SK-N-SH treated with all-trans-retinoic acid at 6 μM for 48 hours (cell line): ENCODE results near the gene SSR4.

Experiments
- ATAC-seq: fragments of 200-7000 bp; cut with Tn5 transposase; 3 replicates; pipeline ENCODE4 v1.9.1; 2020; ENCODE audit warnings: mild to moderate bottlenecking, moderate library complexity
- ARNTL ChIP-seq: fragments of 450-650 bp; formaldehyde crosslinking; IDR thresholded peaks from 2 replicates; pipeline ENCODE4 v1.5.0; 2020; ENCODE audit warnings: low read depth, mild to moderate bottlenecking, moderate library complexity, borderline replicate concordance
- ESRRG ChIP-seq: fragments of 250-450 bp; sonication (Bioruptor Pico); IDR thresholded peaks from 2 replicates; pipeline ENCODE4 v1.6.1; 2021; ENCODE audit warnings: mild to moderate bottlenecking
- ISL1 ChIP-seq: fragments of 250-450 bp; sonication (Bioruptor Pico); IDR thresholded peaks from 2 replicates; pipeline ENCODE4 v2.1.2; 2022; ENCODE audit warnings: mild to moderate bottlenecking, moderate library complexity
- OSR1 ChIP-seq: fragments of 250-450 bp; sonication (Bioruptor Pico); IDR thresholded peaks from 2 replicates; pipeline ENCODE4 v1.8.0; 2022; ENCODE audit warnings: moderate library complexity, mild to moderate bottlenecking, inconsistent platforms
- PPARA ChIP-seq: fragments of 250-450 bp; sonication (Bioruptor Pico); IDR thresholded peaks from 2 replicates; pipeline ENCODE4 v1.5.0; 2020; ENCODE audit warnings: mild to moderate bottlenecking, borderline replicate concordance
- RARB ChIP-seq: fragments of 250-450 bp; sonication (Bioruptor Pico); IDR thresholded peaks from 2 replicates; pipeline ENCODE4 v1.8.0; 2021; ENCODE audit warnings: mild to moderate bottlenecking, moderate library complexity
- TCF4 ChIP-seq: fragments of 250-450 bp; sonication (Bioruptor Pico); IDR thresholded peaks from 2 replicates; pipeline ENCODE4 v1.8.0; 2021; ENCODE audit warnings: mild to moderate bottlenecking, moderate library complexity, borderline replicate concordance
- TOX ChIP-seq: fragments of 250-450 bp; sonication (Bioruptor Pico); IDR thresholded peaks from 2 replicates; pipeline ENCODE4 v1.8.0; 2021; ENCODE audit warnings: mild to moderate bottlenecking, moderate library complexity, borderline replicate concordance
- ZC3H10 ChIP-seq: fragments of 250-450 bp; sonication (Bioruptor Pico); IDR thresholded peaks from 2 replicates; pipeline ENCODE4 v1.5.1; 2021; ENCODE audit warnings: mild to moderate bottlenecking, moderate library complexity
- ZFP3 ChIP-seq: fragments of 250-450 bp; sonication (Bioruptor Pico); IDR thresholded peaks from 2 replicates; pipeline ENCODE4 v1.5.0; 2020; ENCODE audit warnings: mild to moderate bottlenecking, moderate library complexity
- ZFP30 ChIP-seq: fragments of 450-650 bp; formaldehyde crosslinking; IDR thresholded peaks from 2 replicates; pipeline ENCODE4 v1.5.0; 2022; ENCODE audit warnings: mild to moderate bottlenecking, moderate library complexity
- ZNF70 ChIP-seq: fragments of 450-650 bp; formaldehyde crosslinking; IDR thresholded peaks from 2 replicates; pipeline ENCODE4 v1.5.0; 2020; ENCODE audit warnings: mild to moderate bottlenecking, moderate library complexity
- ZNF8 ChIP-seq: fragments of 450-650 bp; formaldehyde crosslinking; IDR thresholded peaks from 2 replicates; pipeline ENCODE4 v1.5.0; 2020; ENCODE audit warnings: mild to moderate bottlenecking, moderate library complexity
- TF ChIP-seq, protein P1 (sequence below): fragments of 250-450 bp; sonication (Bioruptor Pico); IDR thresholded peaks from 2 replicates; pipeline ENCODE4 v1.8.0; 2020; ENCODE audit warnings: mild to moderate bottlenecking, moderate library complexity, borderline replicate concordance
- TF ChIP-seq, protein P2 (sequence below): fragments of 250-450 bp; sonication (Bioruptor Pico); IDR thresholded peaks from 2 replicates; pipeline ENCODE4 v1.5.0; 2020; ENCODE audit warnings: mild to moderate bottlenecking, moderate library complexity
- TF ChIP-seq, protein P3 (sequence below): fragments of 250-450 bp; sonication (Bioruptor Pico); IDR thresholded peaks from 2 replicates; pipeline ENCODE4 v1.5.1; 2020; ENCODE audit warnings: low read depth, mild to moderate bottlenecking, moderate library complexity
- TF ChIP-seq, protein P4 (sequence below): fragments of 250-450 bp; sonication (Bioruptor Pico); IDR thresholded peaks from 2 replicates; pipeline ENCODE4 v1.8.0; 2021; ENCODE audit warnings: low read depth, mild to moderate bottlenecking, moderate library complexity, borderline replicate concordance

The SSR4 gene

DNA sequence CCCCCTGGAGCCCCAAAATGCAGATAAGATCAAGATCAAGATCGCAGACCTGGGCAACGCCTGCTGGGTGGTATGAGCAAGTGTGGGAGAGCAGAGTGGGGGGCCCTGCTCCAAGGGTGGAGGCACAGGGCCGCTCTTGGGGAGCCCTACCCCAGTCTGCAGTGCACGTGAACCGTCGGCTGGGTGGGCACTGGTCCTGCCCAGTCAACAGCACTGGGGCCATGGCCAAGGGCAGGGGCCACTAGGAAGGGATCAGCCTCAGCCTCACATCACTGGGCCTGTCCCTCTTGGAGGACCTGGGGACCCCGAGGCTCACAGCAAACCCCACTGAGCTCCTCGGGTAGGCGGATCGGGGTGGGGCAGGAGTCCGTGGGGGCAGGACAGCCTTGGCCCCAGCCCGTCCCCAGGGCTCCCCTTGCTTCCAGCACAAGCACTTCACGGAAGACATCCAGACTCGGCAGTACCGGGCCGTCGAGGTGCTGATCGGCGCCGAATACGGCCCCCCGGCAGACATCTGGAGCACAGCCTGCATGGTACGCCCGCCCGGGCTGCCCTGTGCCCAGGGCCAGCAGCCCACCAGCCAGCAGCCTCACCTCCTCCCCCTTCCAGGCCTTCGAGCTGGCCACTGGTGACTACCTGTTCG, 10.0 kb upstream of the SSR4 start:
- TF ChIP-seq, protein P1, sequence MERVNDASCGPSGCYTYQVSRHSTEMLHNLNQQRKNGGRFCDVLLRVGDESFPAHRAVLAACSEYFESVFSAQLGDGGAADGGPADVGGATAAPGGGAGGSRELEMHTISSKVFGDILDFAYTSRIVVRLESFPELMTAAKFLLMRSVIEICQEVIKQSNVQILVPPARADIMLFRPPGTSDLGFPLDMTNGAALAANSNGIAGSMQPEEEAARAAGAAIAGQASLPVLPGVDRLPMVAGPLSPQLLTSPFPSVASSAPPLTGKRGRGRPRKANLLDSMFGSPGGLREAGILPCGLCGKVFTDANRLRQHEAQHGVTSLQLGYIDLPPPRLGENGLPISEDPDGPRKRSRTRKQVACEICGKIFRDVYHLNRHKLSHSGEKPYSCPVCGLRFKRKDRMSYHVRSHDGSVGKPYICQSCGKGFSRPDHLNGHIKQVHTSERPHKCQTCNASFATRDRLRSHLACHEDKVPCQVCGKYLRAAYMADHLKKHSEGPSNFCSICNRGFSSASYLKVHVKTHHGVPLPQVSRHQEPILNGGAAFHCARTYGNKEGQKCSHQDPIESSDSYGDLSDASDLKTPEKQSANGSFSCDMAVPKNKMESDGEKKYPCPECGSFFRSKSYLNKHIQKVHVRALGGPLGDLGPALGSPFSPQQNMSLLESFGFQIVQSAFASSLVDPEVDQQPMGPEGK: no peak
- TF ChIP-seq, protein P2, sequence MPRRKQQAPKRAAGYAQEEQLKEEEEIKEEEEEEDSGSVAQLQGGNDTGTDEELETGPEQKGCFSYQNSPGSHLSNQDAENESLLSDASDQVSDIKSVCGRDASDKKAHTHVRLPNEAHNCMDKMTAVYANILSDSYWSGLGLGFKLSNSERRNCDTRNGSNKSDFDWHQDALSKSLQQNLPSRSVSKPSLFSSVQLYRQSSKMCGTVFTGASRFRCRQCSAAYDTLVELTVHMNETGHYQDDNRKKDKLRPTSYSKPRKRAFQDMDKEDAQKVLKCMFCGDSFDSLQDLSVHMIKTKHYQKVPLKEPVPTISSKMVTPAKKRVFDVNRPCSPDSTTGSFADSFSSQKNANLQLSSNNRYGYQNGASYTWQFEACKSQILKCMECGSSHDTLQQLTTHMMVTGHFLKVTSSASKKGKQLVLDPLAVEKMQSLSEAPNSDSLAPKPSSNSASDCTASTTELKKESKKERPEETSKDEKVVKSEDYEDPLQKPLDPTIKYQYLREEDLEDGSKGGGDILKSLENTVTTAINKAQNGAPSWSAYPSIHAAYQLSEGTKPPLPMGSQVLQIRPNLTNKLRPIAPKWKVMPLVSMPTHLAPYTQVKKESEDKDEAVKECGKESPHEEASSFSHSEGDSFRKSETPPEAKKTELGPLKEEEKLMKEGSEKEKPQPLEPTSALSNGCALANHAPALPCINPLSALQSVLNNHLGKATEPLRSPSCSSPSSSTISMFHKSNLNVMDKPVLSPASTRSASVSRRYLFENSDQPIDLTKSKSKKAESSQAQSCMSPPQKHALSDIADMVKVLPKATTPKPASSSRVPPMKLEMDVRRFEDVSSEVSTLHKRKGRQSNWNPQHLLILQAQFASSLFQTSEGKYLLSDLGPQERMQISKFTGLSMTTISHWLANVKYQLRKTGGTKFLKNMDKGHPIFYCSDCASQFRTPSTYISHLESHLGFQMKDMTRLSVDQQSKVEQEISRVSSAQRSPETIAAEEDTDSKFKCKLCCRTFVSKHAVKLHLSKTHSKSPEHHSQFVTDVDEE (CRISPR knock-in tag): no peak
- no peak for ATAC-seq

DNA sequence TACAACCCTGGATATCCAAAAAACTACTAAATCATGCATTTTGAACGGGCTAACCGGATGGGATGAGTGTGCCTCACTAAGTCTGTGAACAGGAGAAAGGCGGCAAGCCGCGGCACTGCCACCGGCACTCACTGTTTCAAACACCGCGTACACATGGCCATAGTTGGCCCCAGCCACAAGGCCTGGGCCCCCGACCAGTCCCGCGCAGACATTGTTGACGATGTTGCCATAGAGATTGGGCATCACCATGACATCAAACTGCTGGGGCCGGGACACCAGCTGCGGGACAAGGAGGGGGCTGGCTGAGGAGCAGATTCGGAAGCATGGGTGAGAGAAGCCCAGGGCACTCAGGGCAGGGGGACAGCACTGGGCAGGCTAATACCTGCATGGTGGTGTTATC, 7.8 kb upstream of the SSR4 start:
- ATAC-seq: no peak

DNA sequence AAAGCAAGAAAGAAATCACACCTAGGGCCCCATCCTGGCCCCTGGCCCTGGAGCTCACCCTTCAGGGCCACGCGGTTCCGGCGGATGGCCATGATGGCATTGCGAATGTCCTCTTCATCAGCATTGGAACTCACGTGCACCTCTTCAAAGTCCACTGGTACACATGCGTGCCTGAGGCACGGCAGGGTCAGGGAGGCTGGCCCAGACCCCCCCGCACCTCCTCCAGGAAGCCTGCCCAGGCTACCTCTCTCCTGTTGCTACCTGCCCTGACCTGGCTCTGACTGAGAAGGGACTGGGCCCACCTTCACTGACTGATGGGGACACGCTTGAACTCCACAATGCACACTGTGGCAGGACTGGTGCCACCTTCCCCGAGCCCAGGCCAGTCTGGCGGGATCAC, 4.8 kb upstream of the SSR4 start:
- TF ChIP-seq, protein P1: no peak
- no peak for TF ChIP-seq PPARA
- no peak for ATAC-seq

More for the DNA sequence above, 7.8 kb upstream of the SSR4 start:
- TF ChIP-seq ESRRG (CRISPR knock-in tag) (no peak), TCF4 (CRISPR knock-in tag) (no peak), ISL1 (CRISPR knock-in tag) (no peak), ZNF70 (CRISPR knock-in tag) (no peak), RARB (CRISPR knock-in tag) (no peak), PPARA (no peak), TOX (CRISPR knock-in tag) (no peak), ZFP30 (no peak)
- TF ChIP-seq, protein P3, sequence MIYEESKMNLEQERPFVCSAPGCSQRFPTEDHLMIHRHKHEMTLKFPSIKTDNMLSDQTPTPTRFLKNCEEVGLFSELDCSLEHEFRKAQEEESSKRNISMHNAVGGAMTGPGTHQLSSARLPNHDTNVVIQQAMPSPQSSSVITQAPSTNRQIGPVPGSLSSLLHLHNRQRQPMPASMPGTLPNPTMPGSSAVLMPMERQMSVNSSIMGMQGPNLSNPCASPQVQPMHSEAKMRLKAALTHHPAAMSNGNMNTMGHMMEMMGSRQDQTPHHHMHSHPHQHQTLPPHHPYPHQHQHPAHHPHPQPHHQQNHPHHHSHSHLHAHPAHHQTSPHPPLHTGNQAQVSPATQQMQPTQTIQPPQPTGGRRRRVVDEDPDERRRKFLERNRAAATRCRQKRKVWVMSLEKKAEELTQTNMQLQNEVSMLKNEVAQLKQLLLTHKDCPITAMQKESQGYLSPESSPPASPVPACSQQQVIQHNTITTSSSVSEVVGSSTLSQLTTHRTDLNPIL (CRISPR knock-in tag): no peak
- TF ChIP-seq, all 23 proteins: peak for 0

DNA sequence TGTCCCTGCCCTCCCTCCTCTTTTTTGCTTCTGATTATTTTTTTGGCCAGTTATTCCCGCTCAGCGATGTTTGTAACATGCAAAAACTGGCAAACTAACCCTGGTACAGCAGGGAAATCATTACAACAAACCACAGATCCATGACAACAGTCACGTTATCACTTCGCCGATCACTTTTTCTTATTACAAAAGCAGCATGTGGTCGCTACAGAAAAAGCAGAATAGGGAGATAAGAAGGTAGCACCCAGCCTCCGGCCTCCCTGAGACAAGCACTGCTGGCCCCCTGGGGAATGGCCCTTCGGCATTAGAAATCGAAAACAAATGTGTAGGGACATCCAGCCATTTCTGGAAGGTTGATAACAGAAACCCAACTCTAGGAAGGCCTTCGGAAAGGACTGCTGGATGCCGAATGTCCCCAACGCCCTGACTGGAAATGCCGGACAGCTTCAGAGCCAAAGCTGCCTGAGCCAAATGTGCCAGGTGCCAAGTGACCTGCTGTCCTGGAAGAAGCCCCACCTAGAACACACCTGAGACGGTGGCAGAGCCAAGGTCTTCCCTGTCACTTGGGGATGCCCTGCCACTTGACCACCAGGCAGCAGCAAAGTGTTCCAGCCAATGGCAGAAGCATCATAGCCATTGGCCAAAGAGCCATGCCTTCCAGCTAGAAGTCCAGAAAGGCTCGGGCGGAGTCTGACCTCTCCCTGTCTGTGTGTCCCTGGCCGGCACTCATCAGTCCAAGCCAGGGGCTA, 3.2 kb upstream of the SSR4 start:
- ATAC-seq: no peak
- TF ChIP-seq ZNF8 (CRISPR knock-in tag): no peak

DNA sequence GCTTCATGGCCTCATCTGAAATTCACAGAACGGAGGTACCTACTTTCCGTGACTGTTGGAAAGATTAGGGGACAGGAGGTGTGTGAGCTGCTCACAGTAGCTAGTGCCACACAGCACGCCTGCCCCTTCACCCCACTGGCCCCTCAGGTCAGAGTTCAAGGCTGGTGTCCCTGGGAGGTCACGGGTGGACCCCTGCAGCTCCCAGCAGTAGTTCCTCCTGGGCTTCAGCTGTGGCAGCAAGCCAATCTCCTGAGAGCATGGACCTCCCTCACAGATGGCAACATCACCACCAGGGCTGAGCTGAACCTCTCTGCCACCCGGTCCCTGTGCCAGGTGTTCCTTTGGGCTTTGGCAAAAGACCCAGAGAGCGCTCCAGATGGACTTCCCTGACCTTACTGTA, 2.1 kb upstream of the SSR4 start:
- no peak for ATAC-seq

More for the DNA sequence above, 2.1 kb upstream of the SSR4 start:
- TF ChIP-seq, protein P2 (CRISPR knock-in tag): no peak
- TF ChIP-seq ARNTL (CRISPR knock-in tag) (no peak), PPARA (no peak), ZC3H10 (CRISPR knock-in tag) (no peak), ZFP3 (CRISPR knock-in tag) (no peak), RARB (CRISPR knock-in tag) (no peak), ISL1 (CRISPR knock-in tag) (no peak), OSR1 (CRISPR knock-in tag) (no peak)
- TF ChIP-seq, protein P4, sequence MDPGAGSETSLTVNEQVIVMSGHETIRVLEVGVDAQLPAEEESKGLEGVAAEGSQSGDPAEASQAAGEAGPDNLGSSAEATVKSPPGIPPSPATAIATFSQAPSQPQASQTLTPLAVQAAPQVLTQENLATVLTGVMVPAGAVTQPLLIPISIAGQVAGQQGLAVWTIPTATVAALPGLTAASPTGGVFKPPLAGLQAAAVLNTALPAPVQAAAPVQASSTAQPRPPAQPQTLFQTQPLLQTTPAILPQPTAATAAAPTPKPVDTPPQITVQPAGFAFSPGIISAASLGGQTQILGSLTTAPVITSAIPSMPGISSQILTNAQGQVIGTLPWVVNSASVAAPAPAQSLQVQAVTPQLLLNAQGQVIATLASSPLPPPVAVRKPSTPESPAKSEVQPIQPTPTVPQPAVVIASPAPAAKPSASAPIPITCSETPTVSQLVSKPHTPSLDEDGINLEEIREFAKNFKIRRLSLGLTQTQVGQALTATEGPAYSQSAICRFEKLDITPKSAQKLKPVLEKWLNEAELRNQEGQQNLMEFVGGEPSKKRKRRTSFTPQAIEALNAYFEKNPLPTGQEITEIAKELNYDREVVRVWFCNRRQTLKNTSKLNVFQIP (CRISPR knock-in tag): no peak
- TF ChIP-seq, protein P1: no peak
